Neuron (in vitro differentiated cells): ENCODE data around the gene HMCN2.

Source experiments
- H2AFZ ChIP-seq: one replicate; pipeline ENCODE4 v1.6.1; 2013; ENCODE audit warnings: low read depth, mild to moderate bottlenecking, inconsistent platforms, low read length, moderate library complexity
- H3K27me3 ChIP-seq: one replicate; pipeline ENCODE4 v1.6.1; 2013; ENCODE audit warnings: low read length; ENCODE audit not compliant: insufficient read depth
- H3K36me3 ChIP-seq: one replicate; pipeline ENCODE4 v1.6.1; 2013; ENCODE audit warnings: low read length; ENCODE audit not compliant: insufficient read depth
- H3K4me1 ChIP-seq: one replicate; pipeline ENCODE4 v1.6.1; 2013; ENCODE audit warnings: low read length; ENCODE audit not compliant: insufficient read depth
- H3K4me3 ChIP-seq: 2 replicates; pipeline ENCODE4 v1.5.1; 2013; ENCODE audit warnings: mild to moderate bottlenecking, low read length, moderate library complexity
- H3K9me3 ChIP-seq: one replicate; pipeline ENCODE4 v1.6.1; 2013; ENCODE audit warnings: low read length

HMCN2 gene

GRCh38 chr9:130341839-130342713 is 76.5 kb downstream of the HMCN2 start:
- Histone ChIP-seq H3K36me3 (no peaks in the 10 kb centered on the region), H2AFZ (no peak overlapping the region), H3K4me3 (no peak overlapping the region), H3K27me3 (no peaks in the 10 kb centered on the region), H3K9me3 (no peaks in the 10 kb centered on the region), H3K4me1 (peaks cover 10% of the 10 kb centered on the region)

DNA sequence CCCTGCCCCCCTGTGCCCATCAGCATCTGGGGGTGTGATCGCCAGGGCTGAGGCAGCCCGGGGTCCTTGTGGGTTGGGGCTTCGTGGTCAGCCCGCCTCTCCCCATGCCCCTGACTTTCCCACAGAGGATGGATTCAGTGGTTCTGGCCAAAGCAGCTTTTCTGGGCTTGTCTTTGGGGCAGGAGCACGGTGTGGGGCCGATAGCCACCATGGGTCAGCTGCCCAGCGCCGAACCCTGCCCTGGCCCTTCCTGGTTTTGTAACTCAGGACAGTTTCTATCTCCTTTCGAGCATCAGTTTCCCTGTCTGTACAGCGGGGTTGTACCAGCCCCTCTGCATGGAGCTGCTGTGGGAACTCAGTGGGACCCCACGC is 77.1 kb downstream of the HMCN2 start:
- H3K4me1 ChIP-seq = peaks cover 10% of the 10 kb centered on the region
- H2AFZ ChIP-seq = no peak overlapping the region
- H3K27me3 ChIP-seq = no peaks in the 10 kb centered on the region
- H3K9me3 ChIP-seq = no peaks in the 10 kb centered on the region
- H3K4me3 ChIP-seq = no peak overlapping the region
- H3K36me3 ChIP-seq = no peaks in the 10 kb centered on the region

DNA sequence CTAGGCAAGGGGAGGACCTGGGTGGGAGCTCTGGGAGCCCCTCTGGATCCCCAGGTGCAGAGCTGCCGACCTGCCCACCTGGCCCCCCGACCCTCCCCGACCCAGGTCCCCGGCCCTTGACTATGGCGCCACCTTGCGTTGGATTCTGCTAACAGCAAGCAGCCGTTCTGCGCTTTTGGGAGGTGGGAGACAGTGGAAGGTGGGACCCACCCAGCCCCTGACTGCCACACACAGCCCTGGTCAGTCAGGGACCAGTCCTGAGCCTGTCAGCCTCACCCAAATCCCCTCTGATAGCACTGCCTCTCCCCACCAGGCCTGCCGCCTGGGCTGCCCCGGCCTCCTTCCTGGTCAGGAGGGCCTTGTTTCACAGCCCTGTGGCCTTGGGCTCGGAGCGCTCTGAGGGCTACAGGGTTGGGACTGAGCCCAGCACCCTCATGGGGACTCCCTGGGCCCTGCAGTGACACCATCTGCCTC is 77.9 kb downstream of the HMCN2 start:
- H3K4me1 ChIP-seq = peaks cover 10% of the 10 kb centered on the region

DNA sequence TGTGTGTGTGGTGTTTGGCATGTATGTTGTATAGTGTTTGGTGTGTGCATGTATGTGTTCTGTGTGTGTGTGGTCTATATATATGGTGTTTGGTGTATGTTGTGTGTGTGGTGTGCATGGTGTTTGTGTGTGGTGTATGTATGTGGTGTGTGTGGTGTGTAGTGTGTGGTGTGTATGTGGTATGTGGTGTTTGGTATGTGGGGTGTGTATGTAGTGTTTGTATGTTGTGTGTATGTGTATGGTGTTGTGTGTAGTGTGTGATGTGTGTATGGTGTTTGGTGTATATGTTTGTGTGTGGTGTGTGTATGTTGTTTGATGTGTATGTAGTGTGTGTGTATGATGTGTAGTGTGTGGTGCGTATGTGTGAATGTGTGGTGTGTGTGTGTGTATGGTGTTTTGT is 78.8 kb downstream of the HMCN2 start:
- no peaks in the 10 kb centered on the region for H3K36me3 ChIP-seq
- peaks cover 10% of the 10 kb centered on the region for H3K4me1 ChIP-seq
- no peaks in the 10 kb centered on the region for H3K9me3 ChIP-seq
- no peak overlapping the region for H3K4me3 ChIP-seq
- H2AFZ ChIP-seq = no peak overlapping the region
- H3K27me3 ChIP-seq = no peaks in the 10 kb centered on the region

More for the DNA sequence above, 77.9 kb downstream of the HMCN2 start:
- H2AFZ ChIP-seq = no peak overlapping the region
- H3K36me3 ChIP-seq = no peaks in the 10 kb centered on the region
- no peak overlapping the region for H3K4me3 ChIP-seq
- no peaks in the 10 kb centered on the region for H3K9me3 ChIP-seq
- no peaks in the 10 kb centered on the region for H3K27me3 ChIP-seq

- Histone ChIP-seq H3K9me3 (no peaks in the 10 kb centered on the region), H3K36me3 (no peaks in the 10 kb centered on the region), H3K4me3 (no peak overlapping the region), H3K4me1 (peaks cover 10% of the 10 kb centered on the region), H3K27me3 (no peaks in the 10 kb centered on the region), H2AFZ (no peak overlapping the region)
Observed at GRCh38 chr9:130345009-130345896, 79.7 kb downstream of the HMCN2 start.

DNA sequence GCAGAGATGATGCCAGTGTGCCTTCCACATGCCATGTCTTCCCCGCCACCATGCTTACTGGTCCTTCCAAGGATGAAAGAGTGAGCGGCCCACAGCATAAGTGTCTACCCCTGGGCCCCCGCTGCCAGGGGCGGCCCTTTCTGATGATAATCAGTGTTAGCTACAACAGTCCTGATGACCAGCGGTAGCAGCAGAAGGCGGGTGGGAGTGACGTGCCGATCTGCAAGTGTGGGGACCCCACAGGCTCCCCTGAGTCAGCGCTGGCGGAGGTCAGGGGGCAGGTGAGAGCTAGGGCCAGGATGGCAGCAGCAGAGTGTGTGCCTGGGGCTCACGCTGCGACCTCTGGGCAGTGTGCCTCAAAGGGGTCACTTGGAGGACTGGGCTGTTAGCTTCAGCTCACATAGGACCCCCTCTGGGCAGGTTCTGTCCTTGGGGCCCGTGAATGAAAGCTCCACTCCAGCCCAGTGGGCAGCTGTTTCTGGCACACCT is 80.4 kb downstream of the HMCN2 start:
- Histone ChIP-seq H3K4me3 (no peak overlapping the region), H2AFZ (no peak overlapping the region), H3K27me3 (no peaks in the 10 kb centered on the region), H3K4me1 (peaks cover 10% of the 10 kb centered on the region), H3K36me3 (no peaks in the 10 kb centered on the region), H3K9me3 (no peaks in the 10 kb centered on the region)

GRCh38 chr9:130346431-130346830 is 80.9 kb downstream of the HMCN2 start:
- no peak overlapping the region for H2AFZ ChIP-seq
- no peak overlapping the region for H3K4me3 ChIP-seq
- no peaks in the 10 kb centered on the region for H3K9me3 ChIP-seq
- H3K36me3 ChIP-seq = no peaks in the 10 kb centered on the region
- H3K27me3 ChIP-seq = no peaks in the 10 kb centered on the region
- H3K4me1 ChIP-seq = peaks cover 10% of the 10 kb centered on the region

DNA sequence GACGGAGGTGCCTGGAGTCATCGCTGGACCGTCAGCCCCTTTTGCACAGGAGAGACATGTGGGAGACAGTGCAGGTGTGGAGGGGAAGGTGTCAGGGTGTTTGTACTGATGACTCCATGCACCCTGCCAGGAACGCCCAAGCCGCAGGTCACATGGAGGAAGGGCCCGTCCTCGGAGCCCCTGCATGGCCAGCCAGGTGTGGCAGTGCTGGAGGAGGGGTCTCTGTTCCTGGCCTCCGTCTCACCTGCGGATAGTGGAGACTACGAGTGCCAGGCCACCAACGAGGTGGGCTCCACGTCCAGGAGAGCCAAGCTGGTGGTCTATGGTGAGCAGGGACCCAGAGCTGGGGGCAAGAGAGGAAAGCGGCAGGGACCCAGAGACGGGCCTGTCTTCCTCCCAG is 81.5 kb downstream of the HMCN2 start:
- Histone ChIP-seq H3K36me3 (no peaks in the 10 kb centered on the region), H2AFZ (no peak overlapping the region), H3K9me3 (no peaks in the 10 kb centered on the region), H3K27me3 (no peaks in the 10 kb centered on the region), H3K4me1 (peaks cover 10% of the 10 kb centered on the region), H3K4me3 (no peak overlapping the region)

DNA sequence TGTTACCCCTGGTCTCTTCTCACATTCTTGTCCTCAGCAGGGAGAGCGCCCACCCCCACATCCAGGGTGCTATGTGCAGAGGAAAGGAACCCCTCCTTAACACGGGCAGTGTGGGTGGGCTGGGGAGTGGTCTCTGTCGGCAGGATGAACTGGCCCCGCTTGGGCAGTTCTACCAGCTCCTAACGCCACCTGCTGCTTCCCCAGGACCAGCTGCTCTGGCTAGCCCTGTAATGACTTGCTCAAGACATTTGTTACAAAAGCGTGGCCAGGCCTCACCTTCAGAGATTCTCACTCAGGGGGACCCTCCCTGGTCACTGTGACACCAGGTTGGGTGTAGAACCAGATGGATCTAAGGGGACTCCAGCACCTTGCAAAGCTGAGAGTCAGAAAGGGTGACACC is 82.4 kb downstream of the HMCN2 start:
- Histone ChIP-seq H3K36me3 (no peaks in the 10 kb centered on the region), H3K4me1 (peaks cover 10% of the 10 kb centered on the region), H3K27me3 (no peaks in the 10 kb centered on the region), H2AFZ (no peak overlapping the region), H3K9me3 (no peaks in the 10 kb centered on the region), H3K4me3 (no peak overlapping the region)

DNA sequence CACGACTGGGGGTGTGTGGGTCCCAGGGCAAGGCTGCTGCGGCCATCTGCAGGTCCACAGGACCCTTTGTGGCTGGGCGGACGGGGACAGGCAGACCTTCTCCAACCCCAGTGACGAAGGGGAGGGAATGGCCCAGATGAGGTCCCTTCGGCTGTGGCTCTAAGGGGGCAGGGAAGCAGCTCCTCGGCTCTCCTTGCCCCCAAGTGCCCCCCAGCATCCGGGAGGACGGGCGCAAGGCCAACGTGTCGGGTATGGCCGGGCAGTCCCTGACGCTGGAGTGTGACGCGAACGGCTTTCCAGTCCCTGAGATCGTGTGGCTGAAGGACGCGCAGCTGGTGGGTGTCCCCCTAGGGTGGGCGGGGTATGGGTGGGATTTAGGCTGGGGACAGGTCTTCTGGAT is 82.8 kb downstream of the HMCN2 start:
- Histone ChIP-seq H3K4me3 (no peak overlapping the region), H3K27me3 (no peaks in the 10 kb centered on the region), H3K9me3 (no peaks in the 10 kb centered on the region), H2AFZ (no peak overlapping the region), H3K4me1 (peaks cover 10% of the 10 kb centered on the region), H3K36me3 (no peaks in the 10 kb centered on the region)

GRCh38 chr9:130348881-130349280 is 83.3 kb downstream of the HMCN2 start:
- Histone ChIP-seq H3K4me3 (no peak overlapping the region), H3K9me3 (no peaks in the 10 kb centered on the region), H2AFZ (no peak overlapping the region), H3K4me1 (peaks cover 10% of the 10 kb centered on the region), H3K36me3 (no peaks in the 10 kb centered on the region), H3K27me3 (no peaks in the 10 kb centered on the region)

DNA sequence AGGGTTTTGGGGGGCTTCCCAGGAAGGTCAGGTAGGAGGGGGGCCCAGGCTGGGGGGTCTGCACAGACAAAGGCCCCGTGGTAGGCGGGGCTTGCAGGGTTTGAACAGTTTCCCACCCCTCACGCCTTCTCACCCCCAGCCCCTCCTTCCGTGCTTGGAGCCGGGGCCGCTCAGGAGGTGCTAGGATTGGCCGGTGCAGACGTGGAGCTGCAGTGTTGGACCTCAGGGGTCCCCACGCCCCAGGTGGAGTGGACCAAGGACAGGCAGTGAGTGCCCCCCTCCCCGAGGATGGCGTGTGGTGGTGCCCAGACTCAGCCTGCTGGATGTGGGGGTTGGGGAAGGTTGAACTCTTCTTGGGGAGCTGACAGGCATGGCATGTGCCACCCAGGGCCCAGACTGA is 83.8 kb downstream of the HMCN2 start:
- H3K4me1 ChIP-seq = peaks cover 10% of the 10 kb centered on the region
- no peak overlapping the region for H3K4me3 ChIP-seq
- no peaks in the 10 kb centered on the region for H3K9me3 ChIP-seq
- no peak overlapping the region for H2AFZ ChIP-seq
- H3K27me3 ChIP-seq = no peaks in the 10 kb centered on the region
- no peaks in the 10 kb centered on the region for H3K36me3 ChIP-seq

GRCh38 chr9:130351343-130351742 is 85.8 kb downstream of the HMCN2 start:
- H3K27me3 ChIP-seq = no peaks in the 10 kb centered on the region
- no peaks in the 10 kb centered on the region for H3K36me3 ChIP-seq
- H3K4me1 ChIP-seq = no peaks in the 10 kb centered on the region
- no peak overlapping the region for H2AFZ ChIP-seq
- H3K4me3 ChIP-seq = no peak overlapping the region
- H3K9me3 ChIP-seq = no peaks in the 10 kb centered on the region
